HEK293T (cell line): Measurements from ENCODE around the gene AGAP1.

ENCODE experiments used
- ARNT ChIP-seq: fragments of 450-650 bp; IDR thresholded peaks from 2 replicates; pipeline ENCODE4 v1.6.1; 2017; ENCODE audit warnings: mild to moderate bottlenecking
- BHLHE40 ChIP-seq: fragments of 450-650 bp; IDR thresholded peaks from 2 replicates; pipeline ENCODE4 v1.6.1; 2016; ENCODE audit warnings: mild to moderate bottlenecking, moderate library complexity, borderline replicate concordance
- CTBP1 ChIP-seq: fragments of 450-650 bp; IDR thresholded peaks from 2 replicates; pipeline ENCODE4 v1.6.1; 2016; ENCODE audit warnings: borderline replicate concordance
- ELF4 ChIP-seq: fragments of 450-650 bp; IDR thresholded peaks from 2 replicates; pipeline ENCODE4 v1.6.1; 2017; ENCODE audit warnings: antibody characterized with exemption
- FOXA1 ChIP-seq: fragments of 450-650 bp; IDR thresholded peaks from 2 replicates; pipeline ENCODE4 v1.6.1; 2016; ENCODE audit warnings: mild to moderate bottlenecking
- FOXK2 ChIP-seq: fragments of 450-650 bp; IDR thresholded peaks from 2 replicates; pipeline ENCODE4 v1.6.1; 2016; ENCODE audit warnings: mild to moderate bottlenecking
- FOXM1 ChIP-seq: fragments of 450-650 bp; IDR thresholded peaks from 2 replicates; pipeline ENCODE4 v1.6.1; 2017; ENCODE audit warnings: mild to moderate bottlenecking, borderline replicate concordance
- NFRKB ChIP-seq: fragments of 450-650 bp; IDR thresholded peaks from 2 replicates; pipeline ENCODE4 v1.6.1; 2016; ENCODE audit warnings: mild to moderate bottlenecking, moderate library complexity
- SP1 ChIP-seq: fragments of 450-650 bp; IDR thresholded peaks from 2 replicates; pipeline ENCODE4 v1.6.1; 2017
- SUZ12 ChIP-seq: fragments of 450-650 bp; IDR thresholded peaks from 2 replicates; pipeline ENCODE4 v1.6.1; 2016; ENCODE audit warnings: mild to moderate bottlenecking
- TARDBP ChIP-seq: fragments of 450-650 bp; IDR thresholded peaks from 2 replicates; pipeline ENCODE4 v1.6.1; 2016
- ZNF384 ChIP-seq: fragments of 450-650 bp; IDR thresholded peaks from 2 replicates; pipeline ENCODE4 v1.6.1; 2016
- TF ChIP-seq, protein P1 (sequence below): fragments of 450-650 bp; IDR thresholded peaks from 2 replicates; pipeline ENCODE4 v1.6.1; 2016

DNA sequence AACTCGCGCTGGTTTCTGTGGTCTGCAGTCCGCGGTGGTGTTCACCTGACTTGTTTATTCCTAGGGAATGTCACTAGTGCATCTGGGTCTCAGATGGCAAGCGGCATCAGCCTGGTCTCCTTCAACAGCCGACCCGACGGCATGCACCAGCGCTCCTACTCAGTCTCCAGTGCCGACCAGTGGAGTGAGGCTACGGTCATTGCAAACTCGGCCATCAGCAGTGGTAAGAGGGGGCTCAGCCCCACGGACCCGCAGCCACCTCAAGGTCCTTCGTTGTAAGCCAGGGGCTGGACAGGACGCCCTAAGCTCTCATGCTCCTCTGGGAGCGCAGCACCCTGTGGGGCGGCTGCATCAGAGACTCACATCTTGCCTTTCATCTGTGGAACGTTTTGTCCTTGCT is 436.9 kb downstream of the AGAP1 start:
- no peak for TF ChIP-seq BHLHE40
- no peak for TF ChIP-seq FOXM1
- no peak for TF ChIP-seq SP1
- TF ChIP-seq ELF4 = no peak
- TF ChIP-seq ZNF384 = no peak
- no peak for TF ChIP-seq FOXA1
- no peak for TF ChIP-seq SUZ12
- no peak for TF ChIP-seq NFRKB
- TF ChIP-seq TARDBP = no peak
- no peak for TF ChIP-seq FOXK2
- no peak for TF ChIP-seq ARNT
- no peak for TF ChIP-seq CTBP1
- TF ChIP-seq, protein P1, sequence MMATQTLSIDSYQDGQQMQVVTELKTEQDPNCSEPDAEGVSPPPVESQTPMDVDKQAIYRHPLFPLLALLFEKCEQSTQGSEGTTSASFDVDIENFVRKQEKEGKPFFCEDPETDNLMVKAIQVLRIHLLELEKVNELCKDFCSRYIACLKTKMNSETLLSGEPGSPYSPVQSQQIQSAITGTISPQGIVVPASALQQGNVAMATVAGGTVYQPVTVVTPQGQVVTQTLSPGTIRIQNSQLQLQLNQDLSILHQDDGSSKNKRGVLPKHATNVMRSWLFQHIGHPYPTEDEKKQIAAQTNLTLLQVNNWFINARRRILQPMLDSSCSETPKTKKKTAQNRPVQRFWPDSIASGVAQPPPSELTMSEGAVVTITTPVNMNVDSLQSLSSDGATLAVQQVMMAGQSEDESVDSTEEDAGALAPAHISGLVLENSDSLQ = no peak
